Measurements from ENCODE around the gene CDHR3. TPM values are rescaled to one million over a fixed set of nuclear protein-coding genes. Genes with fewer than 3 reads are reported as not detected.

CDHR3 gene
- total and polyA plus RNA-seq, 4 donors, result 1.0 to 10.5 (median 1.8) TPM

- no peak for TF ChIP-seq NR2F2 (IDR thresholded peaks at IDR 0.05)
- TF ChIP-seq YY1 (IDR thresholded peaks at IDR 0.05), result no peak
- TF ChIP-seq EGR1 (IDR thresholded peaks at IDR 0.05; ENCODE audit: low read depth in 2 of 2), result no peak
- TF ChIP-seq REST (IDR thresholded peaks at IDR 0.05), result no peak
- no peak for TF ChIP-seq CTCF (IDR thresholded peaks at IDR 0.05; ENCODE audit: low read depth, low read length, missing input control)
- no peak for TF ChIP-seq ZBTB33 (IDR thresholded peaks at IDR 0.05)
- Histone ChIP-seq H3K36me3 (ENCODE audit: control insufficient read depth in 4 of 4, insufficient read depth in 3 of 4, low read depth in 1 of 4, low read length in 3 of 4) (no peaks in the 10 kb centered on the region), H3K27ac (ENCODE audit: low read depth in 1 of 2, low read length in 2 of 2) (no peak overlapping the region), H3K4me3 (ENCODE audit: low read depth in 1 of 3, low read length in 3 of 3) (no peak overlapping the region), H3K9me3 (ENCODE audit: control insufficient read depth in 4 of 4, low read length in 3 of 4) (no peaks in the 10 kb centered on the region), H3K9ac (ENCODE audit: low read depth in 1 of 2, low read length in 2 of 2) (no peak overlapping the region), H3K4me1 (ENCODE audit: control insufficient read depth in 4 of 4, insufficient read depth in 4 of 4, low read length in 3 of 4) (peaks cover 2 to 17% (median 9%) of the 10 kb centered on the region in 4 donors), H3K27me3 (ENCODE audit: control insufficient read depth in 4 of 4, insufficient read depth in 4 of 4, low read length in 3 of 4) (no peaks in the 10 kb centered on the region)
- 91% methylated on average over 8 of the region's 8 CpGs for WGBS
- DNase-seq (ENCODE audit: low spot score), result no peak
Observed at GRCh38 chr7:106070567-106071254, 107.6 kb downstream of the CDHR3 start.

GRCh38 chr7:106071356-106071998, 108.4 kb downstream of the CDHR3 start:
- Histone ChIP-seq H3K27me3 (ENCODE audit: control insufficient read depth in 4 of 4, insufficient read depth in 4 of 4, low read length in 3 of 4) (no peaks in the 10 kb centered on the region), H3K9ac (ENCODE audit: low read depth in 1 of 2, low read length in 2 of 2) (no peak overlapping the region), H3K4me3 (ENCODE audit: low read depth in 1 of 3, low read length in 3 of 3) (no peak overlapping the region), H3K4me1 (ENCODE audit: control insufficient read depth in 4 of 4, insufficient read depth in 4 of 4, low read length in 3 of 4) (peaks cover 0 to 13% (median 5%) of the 10 kb centered on the region in 4 donors), H3K27ac (ENCODE audit: low read depth in 1 of 2, low read length in 2 of 2) (peak overlapping the region in 1 of 2 donors; percentile 32), H3K9me3 (ENCODE audit: control insufficient read depth in 4 of 4, low read length in 3 of 4) (no peaks in the 10 kb centered on the region), H3K36me3 (ENCODE audit: control insufficient read depth in 4 of 4, insufficient read depth in 3 of 4, low read depth in 1 of 4, low read length in 3 of 4) (no peaks in the 10 kb centered on the region)
- 62% methylated on average over 9 of the region's 9 CpGs for WGBS
- no peak for DNase-seq (ENCODE audit: low spot score)
- no peak for TF ChIP-seq GABPA (IDR thresholded peaks at IDR 0.05 in 1 of 2, conservative IDR thresholded peaks at IDR 0.05 in 1 of 2)
- TF ChIP-seq ATF3 (IDR thresholded peaks at IDR 0.05), result no peak
- TF ChIP-seq SP1 (IDR thresholded peaks at IDR 0.05), result no peak
- no peak for TF ChIP-seq RXRA (IDR thresholded peaks at IDR 0.05)
- TF ChIP-seq CTCF (IDR thresholded peaks at IDR 0.05; ENCODE audit: low read depth, low read length, missing input control), result no peak
- no peak for TF ChIP-seq JUND (IDR thresholded peaks at IDR 0.05)
- no peak for TF ChIP-seq REST (IDR thresholded peaks at IDR 0.05)
- TF ChIP-seq HNF4A (conservative IDR thresholded peaks at IDR 0.05), result no peak
- no peak for TF ChIP-seq YY1 (IDR thresholded peaks at IDR 0.05)
- no peak for TF ChIP-seq NR2F2 (IDR thresholded peaks at IDR 0.05)
- no peak for TF ChIP-seq TAF1 (conservative IDR thresholded peaks at IDR 0.05)
- TF ChIP-seq EGR1 (IDR thresholded peaks at IDR 0.05; ENCODE audit: low read depth in 2 of 2), result no peak
- no peak for TF ChIP-seq FOXA2 (IDR thresholded peaks at IDR 0.05)

All from liver (tissue), 9 donors.